Activated CD8-positive, alpha-beta memory T cell treated with anti-CD3 and anti-CD28 coated beads, Interleukin-2, amount 10 ng/mL, durations not matched to agents 7 days and 5 days (primary cell): ENCODE results near the gene PCNT. TPM values are rescaled to one million over a fixed set of nuclear protein-coding genes. Genes with fewer than 3 reads are reported as not detected.

ENCODE experiments used
- ATAC-seq: fragments of 150-1000 bp; cut with Tn5 transposase; one replicate; pipeline ENCODE4 v1.10.0; 2021; ENCODE audit warnings: moderate library complexity
- CTCF ChIA-PET: fragments of 350-600 bp; sonication (Branson Sonifier 250); formaldehyde crosslinking; loops from one replicate; lab custom pipeline; 2021; ENCODE audit warnings: antibody characterized with exemption; lab: Charles Lee
- DNase-seq: peaks from one replicate; pipeline ENCODE4 v3.0.0-alpha.2; 2020
- H3K27ac Mint-ChIP-seq: one replicate; pipeline ENCODE4 v1.8.0; 2021; ENCODE audit warnings: mild to moderate bottlenecking, mixed read lengths
- H3K27me3 Mint-ChIP-seq: one replicate; pipeline ENCODE4 v1.8.0; 2021; ENCODE audit warnings: mixed read lengths
- H3K36me3 Mint-ChIP-seq: one replicate; pipeline ENCODE4 v1.8.0; 2021; ENCODE audit warnings: mild to moderate bottlenecking, mixed read lengths
- H3K4me1 Mint-ChIP-seq: one replicate; pipeline ENCODE4 v1.8.0; 2021; ENCODE audit warnings: mixed read lengths
- H3K4me3 Mint-ChIP-seq: one replicate; pipeline ENCODE4 v1.8.0; 2021; ENCODE audit warnings: mild to moderate bottlenecking, moderate library complexity, mixed read lengths
- H3K9me3 Mint-ChIP-seq: one replicate; pipeline ENCODE4 v1.8.0; 2022; ENCODE audit warnings: low read depth, mixed read lengths
- total RNA-seq, 2 experiments: library from RNA; stranded (reverse); gene quantifications; one replicate each; pipeline ENCODE4 v1.2.3, GENCODE V29; 2021

Gene PCNT
- total RNA-seq, 2 experiments from 2014 or later = 89.7 to 104 TPM

DNA sequence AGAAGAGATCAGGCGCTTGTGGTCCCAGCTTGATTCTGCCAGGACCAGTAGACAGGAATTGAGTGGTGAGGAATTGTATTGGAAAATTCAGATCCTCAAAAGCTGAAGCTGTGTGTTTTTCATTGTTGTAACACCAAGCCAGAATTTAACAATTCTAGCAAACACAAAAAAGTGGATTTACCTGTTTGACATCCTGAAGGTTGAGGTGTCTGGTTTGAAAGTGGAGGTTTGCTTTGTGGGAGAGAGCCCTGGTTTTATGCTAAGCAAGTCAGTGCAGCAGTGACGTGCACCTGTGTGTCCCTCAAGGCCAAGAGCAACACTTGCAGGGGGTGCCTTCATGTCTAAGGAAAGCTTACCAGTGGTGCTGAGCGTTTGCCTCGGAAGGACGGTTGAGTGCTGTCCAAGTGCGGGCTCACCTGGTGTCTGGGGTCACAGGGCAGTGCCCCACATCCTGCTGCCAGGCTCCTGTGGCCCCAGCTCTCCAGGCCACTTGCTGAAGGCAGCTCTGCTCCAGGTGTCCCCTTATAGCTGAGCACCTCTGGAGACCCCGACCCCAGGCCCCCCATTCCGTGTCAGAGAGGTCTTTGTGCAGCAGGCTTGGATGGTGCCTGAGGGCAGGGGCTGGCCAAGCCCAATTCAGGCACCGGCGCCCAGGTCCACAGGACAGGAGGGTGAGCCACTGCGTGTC lies 27.7 kb downstream of the PCNT start:
- Mint-ChIP-seq H3K36me3 (peaks cover 36% of the 10 kb centered on the region), H3K9me3 (no peaks in the 10 kb centered on the region), H3K27me3 (no peaks in the 10 kb centered on the region), H3K27ac (no peak overlapping the region), H3K4me3 (no peak overlapping the region), H3K4me1 (peaks cover 5% of the 10 kb centered on the region)
- ATAC-seq (no peak), DNase-seq (no peak)
- CTCF ChIA-PET = no interaction called here

- no peaks in the 10 kb centered on the region for H3K9me3 Mint-ChIP-seq
- no peak for DNase-seq
- CTCF ChIA-PET = no interaction called here
- H3K4me1 Mint-ChIP-seq = peaks cover 5% of the 10 kb centered on the region
- H3K27ac Mint-ChIP-seq = no peak overlapping the region
- no peaks in the 10 kb centered on the region for H3K27me3 Mint-ChIP-seq
- no peak for ATAC-seq
- no peak overlapping the region for H3K4me3 Mint-ChIP-seq
- peaks cover 37% of the 10 kb centered on the region for H3K36me3 Mint-ChIP-seq
These were observed 28.2 kb downstream of the PCNT start for GRCh38 chr21:46352164-46352515.

- no peaks in the 10 kb centered on the region for H3K9me3 Mint-ChIP-seq
- no peak overlapping the region for H3K27ac Mint-ChIP-seq
- CTCF ChIA-PET = no interaction called here
- peaks cover 38% of the 10 kb centered on the region for H3K36me3 Mint-ChIP-seq
- ATAC-seq (no peak), DNase-seq (no peak)
- H3K4me3 Mint-ChIP-seq = no peak overlapping the region
- no peaks in the 10 kb centered on the region for H3K27me3 Mint-ChIP-seq
- H3K4me1 Mint-ChIP-seq = peaks cover 5% of the 10 kb centered on the region
These were observed 29.0 kb downstream of the PCNT start for GRCh38 chr21:46352913-46353312.

GRCh38 chr21:46354046-46354445 lies 30.1 kb downstream of the PCNT start:
- no peak for ATAC-seq
- Mint-ChIP-seq H3K27me3 (no peaks in the 10 kb centered on the region), H3K27ac (no peak overlapping the region), H3K9me3 (no peaks in the 10 kb centered on the region), H3K4me1 (peaks cover 5% of the 10 kb centered on the region), H3K4me3 (no peak overlapping the region), H3K36me3 (peaks cover 38% of the 10 kb centered on the region)
- no peak for DNase-seq
- CTCF ChIA-PET = no interaction called here

- DNase-seq (no peak), ATAC-seq (no peak)
- Mint-ChIP-seq H3K4me1 (peaks cover 5% of the 10 kb centered on the region), H3K9me3 (no peaks in the 10 kb centered on the region), H3K27me3 (no peaks in the 10 kb centered on the region), H3K27ac (no peak overlapping the region), H3K4me3 (no peak overlapping the region), H3K36me3 (peaks cover 37% of the 10 kb centered on the region)
- CTCF ChIA-PET = no interaction called here
These were observed 30.6 kb downstream of the PCNT start for GRCh38 chr21:46354518-46354917.

GRCh38 chr21:46355161-46356004 lies 31.4 kb downstream of the PCNT start:
- H3K4me3 Mint-ChIP-seq = no peak overlapping the region

GRCh38 chr21:46356005-46356338 lies 32.0 kb downstream of the PCNT start:
- DNase-seq (no peak), ATAC-seq (no peak)
- CTCF ChIA-PET = no interaction called here
- Mint-ChIP-seq H3K27me3 (no peaks in the 10 kb centered on the region), H3K9me3 (no peaks in the 10 kb centered on the region), H3K4me1 (peaks cover 5% of the 10 kb centered on the region), H3K36me3 (peaks cover 34% of the 10 kb centered on the region), H3K4me3 (no peak overlapping the region), H3K27ac (no peak overlapping the region)

More at GRCh38 chr21:46355161-46356004, 31.4 kb downstream of the PCNT start:
- Mint-ChIP-seq H3K36me3 (peaks cover 33% of the 10 kb centered on the region), H3K27ac (peak overlapping the region; percentile 35), H3K27me3 (no peaks in the 10 kb centered on the region), H3K9me3 (no peaks in the 10 kb centered on the region), H3K4me1 (peaks cover 5% of the 10 kb centered on the region)
- CTCF ChIA-PET = no interaction called here
- ATAC-seq (peak; percentile 48), DNase-seq (peak; percentile 45)

DNA sequence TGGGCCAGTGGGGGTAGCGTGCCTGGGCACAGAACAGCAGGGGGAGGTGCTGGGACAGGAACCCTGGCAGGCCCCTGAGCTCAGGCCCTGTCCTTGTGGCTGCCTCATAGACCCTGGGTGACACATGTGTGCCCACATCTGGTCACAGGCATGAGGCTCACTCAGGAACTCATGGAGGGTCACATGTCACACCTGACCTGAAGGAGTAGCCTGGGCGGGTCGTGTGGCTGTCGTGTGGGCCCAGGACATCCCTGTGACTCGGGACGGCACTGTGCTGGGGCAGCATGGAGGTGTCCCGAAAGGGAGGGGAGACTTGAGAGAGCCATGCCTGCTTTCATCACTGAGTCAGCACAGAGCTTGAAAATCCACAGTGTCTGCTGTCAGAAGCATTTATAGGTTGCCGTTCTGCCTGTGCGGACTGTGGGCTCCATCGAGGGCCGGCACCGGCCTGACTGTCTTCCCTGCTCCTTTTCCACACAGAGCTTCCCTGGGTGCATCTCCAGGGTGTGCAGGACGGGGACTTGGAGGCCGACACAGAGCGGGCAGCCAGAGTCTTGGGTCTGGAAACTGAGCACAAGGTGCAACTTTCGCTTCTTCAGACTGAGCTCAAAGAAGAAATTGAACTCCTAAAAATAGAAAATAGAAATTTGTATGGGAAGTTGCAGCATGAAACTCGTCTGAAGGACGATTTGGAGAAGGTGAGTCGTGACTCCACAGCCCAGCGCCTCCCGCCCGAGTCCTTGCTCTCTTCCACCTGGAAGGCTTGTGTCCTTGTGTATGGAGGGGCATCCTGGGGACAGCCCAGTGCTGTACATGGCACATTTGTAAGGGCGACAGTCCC lies 32.8 kb downstream of the PCNT start:
- no peak for ATAC-seq

GRCh38 chr21:46357335-46357604 lies 33.3 kb downstream of the PCNT start:
- Mint-ChIP-seq H3K4me1 (peaks cover 5% of the 10 kb centered on the region), H3K27me3 (no peaks in the 10 kb centered on the region), H3K4me3 (no peak overlapping the region), H3K9me3 (no peaks in the 10 kb centered on the region), H3K27ac (peak overlapping the region; percentile 10), H3K36me3 (peaks cover 40% of the 10 kb centered on the region)
- CTCF ChIA-PET = no interaction called here
- no peak for ATAC-seq
- DNase-seq = no peak

More for the DNA sequence above, 32.8 kb downstream of the PCNT start:
- H3K36me3 Mint-ChIP-seq = peaks cover 39% of the 10 kb centered on the region
- no peaks in the 10 kb centered on the region for H3K9me3 Mint-ChIP-seq
- H3K4me1 Mint-ChIP-seq = peaks cover 5% of the 10 kb centered on the region
- no peak overlapping the region for H3K4me3 Mint-ChIP-seq
- no peaks in the 10 kb centered on the region for H3K27me3 Mint-ChIP-seq
- DNase-seq = no peak
- H3K27ac Mint-ChIP-seq = peak overlapping the region; percentile 10
- CTCF ChIA-PET = no interaction called here

GRCh38 chr21:46357684-46358425 lies 33.9 kb downstream of the PCNT start:
- no peak for ATAC-seq
- CTCF ChIA-PET = no interaction called here
- peaks cover 40% of the 10 kb centered on the region for H3K36me3 Mint-ChIP-seq

GRCh38 chr21:46361176-46361575 lies 37.2 kb downstream of the PCNT start:
- CTCF ChIA-PET = no interaction called here

More at GRCh38 chr21:46357684-46358425, 33.9 kb downstream of the PCNT start:
- Mint-ChIP-seq H3K27ac (no peak overlapping the region), H3K4me3 (no peak overlapping the region), H3K9me3 (no peaks in the 10 kb centered on the region), H3K4me1 (peaks cover 5% of the 10 kb centered on the region), H3K27me3 (no peaks in the 10 kb centered on the region)
- DNase-seq = no peak

DNA sequence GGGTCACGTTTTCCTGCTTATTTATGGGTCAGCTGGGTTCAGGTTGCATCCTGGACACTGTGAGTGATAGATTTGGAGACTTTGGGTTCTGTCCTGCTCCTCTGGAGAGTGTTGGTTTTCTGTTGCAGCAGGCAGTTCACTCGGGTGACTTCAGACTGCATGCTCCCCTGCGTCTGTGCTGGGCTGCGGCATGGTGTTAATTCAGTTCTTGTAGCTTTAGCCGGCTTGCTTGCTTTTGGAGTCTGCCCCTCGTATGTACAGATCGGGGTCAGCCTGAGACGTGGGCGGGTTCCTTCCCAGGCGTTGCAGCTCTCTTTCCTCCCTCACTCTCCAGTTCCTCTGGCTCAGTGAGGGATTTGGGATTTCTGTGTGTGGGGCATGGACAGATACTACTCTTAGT lies 38.0 kb downstream of the PCNT start:
- no peak for DNase-seq
- Mint-ChIP-seq H3K4me3 (no peak overlapping the region), H3K9me3 (no peaks in the 10 kb centered on the region), H3K27ac (no peak overlapping the region), H3K36me3 (peaks cover 48% of the 10 kb centered on the region), H3K27me3 (no peaks in the 10 kb centered on the region), H3K4me1 (peaks cover 3% of the 10 kb centered on the region)
- CTCF ChIA-PET = no interaction called here
- ATAC-seq = no peak

More at GRCh38 chr21:46361176-46361575, 37.2 kb downstream of the PCNT start:
- Mint-ChIP-seq H3K27me3 (no peaks in the 10 kb centered on the region), H3K4me3 (no peak overlapping the region), H3K9me3 (no peaks in the 10 kb centered on the region), H3K27ac (no peak overlapping the region), H3K4me1 (no peaks in the 10 kb centered on the region), H3K36me3 (peaks cover 43% of the 10 kb centered on the region)
- DNase-seq = no peak
- no peak for ATAC-seq

GRCh38 chr21:46362946-46363345 lies 39.0 kb downstream of the PCNT start:
- peaks cover 9% of the 10 kb centered on the region for H3K4me1 Mint-ChIP-seq
- CTCF ChIA-PET = no interaction called here
- ATAC-seq (no peak), DNase-seq (no peak)
- H3K27me3 Mint-ChIP-seq = no peaks in the 10 kb centered on the region
- H3K4me3 Mint-ChIP-seq = no peak overlapping the region
- H3K9me3 Mint-ChIP-seq = no peaks in the 10 kb centered on the region
- H3K27ac Mint-ChIP-seq = no peak overlapping the region
- peaks cover 49% of the 10 kb centered on the region for H3K36me3 Mint-ChIP-seq
